HK-2 (cell line): ENCODE data around the gene RANBP2.

Experiments used
- DNase-seq: peaks from one replicate; pipeline ENCODE4 v3.0.0-alpha.2; 2018; ENCODE audit not compliant: unreplicated experiment

Gene RANBP2

GRCh38 chr2:108776475-108776874, 57.2 kb downstream of the RANBP2 start:
- DNase-seq, result no peak

GRCh38 chr2:108778857-108779256, 59.6 kb downstream of the RANBP2 start:
- no peak for DNase-seq

- DNase-seq, result no peak
These were observed 66.7 kb downstream of the RANBP2 start for GRCh38 chr2:108786008-108786353.

GRCh38 chr2:108786354-108787215, 67.3 kb downstream of the RANBP2 start, which contains the start of gene CCDC138:
Gene CCDC138 (plus strand): TSS chr2:108786771. CDS start chr2:108786823, 52 bp downstream.
- DNase-seq, result peak; percentile 89

- no peak for DNase-seq
These were observed 67.9 kb downstream of the RANBP2 start for GRCh38 chr2:108787216-108787541.

- DNase-seq, result no peak
These were observed 83.9 kb downstream of the RANBP2 start for GRCh38 chr2:108803045-108803736.

GRCh38 chr2:108805032-108805431, 85.8 kb downstream of the RANBP2 start:
- no peak for DNase-seq

- DNase-seq, result no peak
These were observed 86.5 kb downstream of the RANBP2 start for GRCh38 chr2:108805782-108806181.

GRCh38 chr2:108806371-108807113, 87.3 kb downstream of the RANBP2 start:
- no peak for DNase-seq

- no peak for DNase-seq
These were observed 90.7 kb downstream of the RANBP2 start for GRCh38 chr2:108809936-108810335.

- DNase-seq, result no peak
These were observed 92.0 kb downstream of the RANBP2 start for GRCh38 chr2:108810993-108811957.

- no peak for DNase-seq
These were observed 94.5 kb downstream of the RANBP2 start for GRCh38 chr2:108813732-108814131.

GRCh38 chr2:108820482-108820881, 101.2 kb downstream of the RANBP2 start:
- no peak for DNase-seq

GRCh38 chr2:108823286-108823685, 104.0 kb downstream of the RANBP2 start:
- DNase-seq, result no peak

GRCh38 chr2:108824316-108825070, 105.2 kb downstream of the RANBP2 start:
- DNase-seq, result no peak

- DNase-seq, result no peak
These were observed 106.0 kb downstream of the RANBP2 start for GRCh38 chr2:108825254-108825653.

GRCh38 chr2:108825736-108826135, 106.5 kb downstream of the RANBP2 start:
- DNase-seq, result no peak

GRCh38 chr2:108829578-108830310, 110.5 kb downstream of the RANBP2 start:
- no peak for DNase-seq

- no peak for DNase-seq
These were observed 113.9 kb downstream of the RANBP2 start for GRCh38 chr2:108833219-108833618.

GRCh38 chr2:108834620-108835019, 115.3 kb downstream of the RANBP2 start:
- no peak for DNase-seq
